Adrenal gland (tissue), 12 donors: Measurements from ENCODE around the gene PAWR. TPM values are rescaled to one million over a fixed set of nuclear protein-coding genes. Genes with fewer than 3 reads are reported as not detected.

Experiments used
- DNase-seq, 7 donors: peaks; one replicate each; pipeline ENCODE4 v3.0.0-alpha.2; 2019 to 2020
- H3K27ac ChIP-seq, 5 donors: fragments of 200-600 bp; sonication (generic) in 4 of 5; 1 replicate in 3 of 5; 2 replicates in 2 of 5; pipeline versions ENCODE4 v1.5.1 to v1.8.0; 2016 to 2020; ENCODE audit warnings: mild to moderate bottlenecking in 1 of 5
- H3K27me3 ChIP-seq: fragments of 200-600 bp; 2 replicates; pipeline ENCODE4 v1.8.0; 2021
- H3K36me3 ChIP-seq, 2 donors: fragments of 200-600 bp; replicated peaks in 1 of 2; 1 replicate in 1 of 2; 2 replicates in 1 of 2; pipeline versions ENCODE4 v1.5.1 to v1.8.0; 2018 to 2022
- H3K4me1 ChIP-seq, 2 donors: fragments of 200-600 bp; replicated peaks in 1 of 2; 1 replicate in 1 of 2; 2 replicates in 1 of 2; pipeline versions ENCODE4 v1.5.1 to v1.8.0; 2018 to 2021
- H3K4me3 ChIP-seq, 4 donors: fragments of 200-600 bp; sonication (generic) in 3 of 4; one replicate each; pipeline ENCODE4 v1.5.1; 2016 to 2018
- H3K9me3 ChIP-seq, 3 donors: fragments of 200-600 bp; sonication (generic) in 1 of 3; replicated peaks in 1 of 3; 1 replicate in 2 of 3; 2 replicates in 1 of 3; pipeline versions ENCODE4 v1.5.1 to v1.8.0; 2016 to 2021
- CTCF ChIP-seq, 6 experiments: fragments of 450-650 bp in 4 of 6; fragments of 200-600 bp in 2 of 6; sonication (generic) in 1 of 6; IDR thresholded peaks; 1 replicate in 5 of 6; 2 replicates in 1 of 6; pipeline versions ENCODE4 v1.5.1 to v1.8.0; 2016 to 2021; ENCODE audit warnings: antibody characterized with exemption in 6 of 6, mild to moderate bottlenecking in 2 of 6, moderate library complexity in 1 of 6
- POLR2A ChIP-seq, 2 donors: fragments of 450-650 bp; IDR thresholded peaks; one replicate each; pipeline ENCODE4 v1.6.1; 2017; ENCODE audit warnings: antibody characterized with exemption in 2 of 2, mild to moderate bottlenecking in 2 of 2, moderate library complexity in 1 of 2
- WGBS, 4 donors: extraction: QIAGEN DNeasy Blood & Tissue Kit in 2 of 4; methylation state at CpG; one replicate each; pipeline versions ENCODE4 v1.1.5 to v1.1.7; 2013 to 2017; 5-methylcytosine and 5-hydroxymethylcytosine counted together
- intact Hi-C, 2 donors: fragments of 100-400 bp; cut with DNase I; formaldehyde crosslinking; loops; one replicate each; pipeline versions ENCODE4 v1.14.1 to v1.15.0; 2022 to 2023
- polyA plus RNA-seq, 3 donors: library from polyadenylated mRNA; stranded (reverse); fragments of 200-250 nt in 2 of 3; fragments of 350-450 nt in 1 of 3; fragmentation: Illumina TruSeq in 1 of 3; extraction: RNeasy Lipid Tissue Mini Kit (QIAGEN cat#74804) in 1 of 3; gene quantifications; one replicate each; pipeline ENCODE4 v1.2.3, GENCODE V29; 2013 to 2014
- total RNA-seq, 9 donors: library from RNA; depleted of rRNA in 4 of 9; stranded (reverse); fragments of >200 nt in 4 of 9; fragments of 120-200 nt in 1 of 9; fragmentation: NEBNext Ultra II Directional in 1 of 9; extraction: Animal tissue kit (Norgen Biotek cat#: 25700) in 1 of 9; gene quantifications; one replicate each; pipeline versions ENCODE4 v1.1.0 to v1.2.4, GENCODE V29; 2013 to 2023
- donor health status: healthy with polysubstance abuse.
- donor health status: Bipolar disorder and iron deficiency.
- donor health status: DM: yes; HTN: yes; CAD: no.
- donor health status: DM: no; HTN: no; CAD: no.
- donor health status: DM: no; HTN: no; CAD: no.
- donor health status: DM: yes; HTN: yes; CAD: no.

Gene PAWR
- total and polyA plus RNA-seq, 12 donors, result 8.5 to 63.7 (median 24.6) TPM

- H3K4me3 ChIP-seq, result no peak overlapping the region
- intact Hi-C loops, result no loop called here
- no peaks in the 10 kb centered on the region for H3K27me3 ChIP-seq
- whole genome bisulfite sequencing, 4 donors, result 42 to 78% (median 55%) methylated on average over 1 of the region's 1 CpG
- peak in 3 of 7 donors; percentile 11 to 46 (median 37) for DNase-seq
- TF ChIP-seq POLR2A (IDR thresholded peaks at IDR 0.05) (no peak), CTCF (IDR thresholded peaks at IDR 0.05) (no peak)
- H3K36me3 ChIP-seq, result no peaks in the 10 kb centered on the region
- no peaks in the 10 kb centered on the region for H3K9me3 ChIP-seq
- H3K27ac ChIP-seq, result no peak overlapping the region
- H3K4me1 ChIP-seq, result peaks cover 4 to 27% of the 10 kb centered on the region in 2 donors
Observed at GRCh38 chr12:79662046-79662811, 28.5 kb downstream of the PAWR start.

GRCh38 chr12:79661629-79662028 lies 29.1 kb downstream of the PAWR start:
- no peak overlapping the region for H3K27ac ChIP-seq
- H3K36me3 ChIP-seq, result no peaks in the 10 kb centered on the region
- no peaks in the 10 kb centered on the region for H3K9me3 ChIP-seq
- peaks cover 4 to 27% of the 10 kb centered on the region in 2 donors for H3K4me1 ChIP-seq
- DNase-seq, result no peak
- intact Hi-C loops, result no loop called here
- no peak overlapping the region for H3K4me3 ChIP-seq
- TF ChIP-seq POLR2A (IDR thresholded peaks at IDR 0.05) (no peak), CTCF (IDR thresholded peaks at IDR 0.05) (no peak)
- H3K27me3 ChIP-seq, result no peaks in the 10 kb centered on the region

- TF ChIP-seq POLR2A (IDR thresholded peaks at IDR 0.05) (no peak), CTCF (IDR thresholded peaks at IDR 0.05) (no peak)
- no peaks in the 10 kb centered on the region for H3K27me3 ChIP-seq
- no peak overlapping the region for H3K4me3 ChIP-seq
- no peak for DNase-seq
- H3K4me1 ChIP-seq, result peaks cover 4 to 22% of the 10 kb centered on the region in 2 donors
- intact Hi-C loops, result no loop called here
- H3K27ac ChIP-seq, result no peak overlapping the region
- no peaks in the 10 kb centered on the region for H3K36me3 ChIP-seq
- H3K9me3 ChIP-seq, result no peaks in the 10 kb centered on the region
- 13 to 40% (median 27%) methylated on average over 1 of the region's 1 CpG for WGBS, 4 donors
Observed at GRCh38 chr12:79659961-79660431, 30.8 kb downstream of the PAWR start.

GRCh38 chr12:79658221-79658620 lies 32.5 kb downstream of the PAWR start:
- H3K4me1 ChIP-seq, result peaks cover 4 to 22% of the 10 kb centered on the region in 2 donors
- no peak overlapping the region for H3K27ac ChIP-seq
- no peak for DNase-seq
- intact Hi-C loops, result no loop called here
- no peaks in the 10 kb centered on the region for H3K36me3 ChIP-seq
- no peaks in the 10 kb centered on the region for H3K27me3 ChIP-seq
- no peak overlapping the region for H3K4me3 ChIP-seq
- TF ChIP-seq POLR2A (IDR thresholded peaks at IDR 0.05), result no peak
- TF ChIP-seq CTCF (IDR thresholded peaks at IDR 0.05), result no peak
- no peaks in the 10 kb centered on the region for H3K9me3 ChIP-seq
- WGBS, 4 donors, result 40 to 52% (median 42%) methylated on average over 1 of the region's 1 CpG
